SK-MEL-5 (cell line): Measurements from ENCODE around the gene IER3. TPM values are rescaled to one million over a fixed set of nuclear protein-coding genes. Genes with fewer than 3 reads are reported as not detected.
A peak's percentile ranks its signal among the peaks of the same experiment; 100 is the strongest.

Experiments used
- DNase-seq: peaks from one replicate; pipeline ENCODE4 v3.0.0-alpha.2; 2016; ENCODE audit warnings: low read depth, low spot score
- in situ Hi-C: cut with HindIII; loops from 2 replicates; pipeline ENCODE4 v1.10.0; 2016; ENCODE audit warnings: low sequenced_read_pairs, high pct_unique_total_duplicates, low pct_unique_long_range_greater_than_20kb
- polyA plus RNA-seq, 2 experiments: library from polyadenylated mRNA; depleted of rRNA; stranded (reverse); fragments of >200 nt; gene quantifications; 2 replicates each; pipeline ENCODE4 v1.2.3, GENCODE V29; 2015
- total RNA-seq: library from RNA; depleted of rRNA; stranded (reverse); fragments of >200 nt; shearing (Covaris generic); gene quantifications from 2 replicates; pipeline ENCODE4 v1.2.3, GENCODE V29; 2014; rRNA removed

The IER3 gene
- total RNA-seq = 143 and 149 TPM in 2 replicates
- 363 and 401 TPM in 2 replicates for polyA plus RNA-seq (2015; cell fraction: cytosol; rRNA removed)
- polyA plus RNA-seq (2015; cell fraction: nucleus; rRNA removed) = 208 and 244 TPM in 2 replicates

GRCh38 chr6:30744054-30744805, at the start of gene IER3:
Gene IER3 (minus strand): TSS chr6:30744547. CDS start chr6:30744518, 29 bp downstream.
- in situ Hi-C loops = no loop called here
- peak; percentile 93 for DNase-seq

GRCh38 chr6:30793521-30794194, 49.3 kb upstream of the IER3 start:
- DNase-seq = peak; percentile 28
- in situ Hi-C loops = no loop called here

GRCh38 chr6:30792786-30793185, 48.4 kb upstream of the IER3 start:
- in situ Hi-C loops = no loop called here
- DNase-seq = no peak

GRCh38 chr6:30790724-30791383, 46.5 kb upstream of the IER3 start:
- DNase-seq = no peak
- in situ Hi-C loops = no loop called here

- no peak for DNase-seq
- in situ Hi-C loops = no loop called here
These were observed 45.3 kb upstream of the IER3 start for GRCh38 chr6:30789606-30790005.

- DNase-seq = no peak
- in situ Hi-C loops = no loop called here
These were observed 43.6 kb upstream of the IER3 start for GRCh38 chr6:30787954-30788353.

GRCh38 chr6:30782425-30783014, 38.2 kb upstream of the IER3 start:
- peak; percentile 50 for DNase-seq
- in situ Hi-C loops = no loop called here

GRCh38 chr6:30781743-30782424, 37.5 kb upstream of the IER3 start:
- DNase-seq = peak; percentile 99

GRCh38 chr6:30781395-30781742, 37.0 kb upstream of the IER3 start:
- in situ Hi-C loops = no loop called here

More at GRCh38 chr6:30781743-30782424, 37.5 kb upstream of the IER3 start:
- in situ Hi-C loops = no loop called here

GRCh38 chr6:30780642-30780920, 36.2 kb upstream of the IER3 start:
- in situ Hi-C loops = no loop called here
- DNase-seq = no peak

More at GRCh38 chr6:30781395-30781742, 37.0 kb upstream of the IER3 start:
- DNase-seq = no peak

GRCh38 chr6:30779850-30780641, 35.7 kb upstream of the IER3 start:
- in situ Hi-C loops = no loop called here
- DNase-seq = no peak

- in situ Hi-C loops = no loop called here
- no peak for DNase-seq
These were observed 33.8 kb upstream of the IER3 start for GRCh38 chr6:30778001-30778635.

GRCh38 chr6:30777155-30777485, 32.8 kb upstream of the IER3 start:
- DNase-seq = no peak
- in situ Hi-C loops = no loop called here

GRCh38 chr6:30776390-30777154, 32.2 kb upstream of the IER3 start:
- in situ Hi-C loops = no loop called here
- DNase-seq = no peak

- in situ Hi-C loops = no loop called here
- DNase-seq = no peak
These were observed 30.8 kb upstream of the IER3 start for GRCh38 chr6:30775104-30775503.

- no peak for DNase-seq
- in situ Hi-C loops = no loop called here
These were observed 30.4 kb upstream of the IER3 start for GRCh38 chr6:30774701-30775100.
